Measurements from ENCODE around the gene AVPR1B. TPM values are rescaled to one million over a fixed set of nuclear protein-coding genes. Genes with fewer than 3 reads are reported as not detected.

AVPR1B gene, protein sequence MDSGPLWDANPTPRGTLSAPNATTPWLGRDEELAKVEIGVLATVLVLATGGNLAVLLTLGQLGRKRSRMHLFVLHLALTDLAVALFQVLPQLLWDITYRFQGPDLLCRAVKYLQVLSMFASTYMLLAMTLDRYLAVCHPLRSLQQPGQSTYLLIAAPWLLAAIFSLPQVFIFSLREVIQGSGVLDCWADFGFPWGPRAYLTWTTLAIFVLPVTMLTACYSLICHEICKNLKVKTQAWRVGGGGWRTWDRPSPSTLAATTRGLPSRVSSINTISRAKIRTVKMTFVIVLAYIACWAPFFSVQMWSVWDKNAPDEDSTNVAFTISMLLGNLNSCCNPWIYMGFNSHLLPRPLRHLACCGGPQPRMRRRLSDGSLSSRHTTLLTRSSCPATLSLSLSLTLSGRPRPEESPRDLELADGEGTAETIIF
- 1 to 10 TPM in 1 of 3 donors, under 1 TPM in 2; 0.72 to 1.9 (median 0.89) TPM for total RNA-seq
- long read RNA-seq, donor 1 = 0 reads
- long read RNA-seq, donor 2 = 0 reads

DNA sequence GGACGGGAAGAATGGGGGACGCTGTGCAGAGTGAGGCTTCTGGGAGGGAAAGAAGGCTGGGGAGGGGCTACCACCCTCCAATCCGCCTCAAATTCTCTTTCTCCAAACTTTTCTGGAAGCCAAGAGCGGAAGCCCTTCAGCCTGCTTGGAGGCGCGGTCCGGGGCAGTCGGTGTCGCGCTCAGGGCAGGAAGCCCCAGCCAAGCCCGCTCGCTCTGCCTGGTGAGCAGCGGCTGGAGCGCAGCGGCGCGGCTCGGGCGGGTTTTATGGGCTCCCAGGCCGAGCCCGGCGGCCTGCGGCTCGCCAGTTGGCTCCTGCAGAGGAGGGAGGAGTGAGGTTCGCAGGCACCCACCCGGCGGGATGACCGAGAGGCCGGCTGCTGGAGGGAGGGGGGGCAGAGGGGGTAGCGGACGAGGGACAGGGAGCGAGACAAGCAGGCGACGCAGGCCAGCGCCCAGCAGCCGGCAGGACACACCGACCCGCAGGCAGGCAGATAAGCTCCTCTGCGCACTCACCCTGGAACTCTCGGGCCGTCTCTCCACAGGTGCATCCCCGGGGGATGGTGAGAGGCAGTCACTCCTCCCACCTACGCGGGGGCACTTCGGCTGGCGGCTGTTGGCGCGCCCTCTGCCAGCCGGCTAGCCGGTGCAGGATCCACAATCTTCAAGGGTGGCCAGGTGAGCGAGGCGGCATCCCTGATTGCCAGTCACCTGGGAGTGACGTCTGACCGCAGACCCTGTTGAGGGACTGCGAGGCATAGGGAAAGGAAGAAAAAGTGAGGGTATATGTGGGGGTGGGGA, at the start of gene AVPR1B:
Gene AVPR1B (minus strand): TSS at position 238 of the 798 bp plus-strand sequence. CDS start 498 bp downstream, outside the sequence.
- H3K4me3 ChIP-seq = no peak within 1 kb of the TSS
- peaks cover 6% of the 10 kb centered on the region for H3K9me3 ChIP-seq
- peak; percentile 73 for ATAC-seq
- peaks cover 22% of the 10 kb centered on the region for H3K4me1 ChIP-seq (ENCODE audit: low read depth)
- TF ChIP-seq CTCF (IDR thresholded peaks at IDR 0.05) = no peak
- peak; percentile 32 to 59 (median 56) for DNase-seq
- no peaks in the 10 kb centered on the region for H3K36me3 ChIP-seq (ENCODE audit: low read depth)
- intact Hi-C loops (cut with DNase I, micrococcal nuclease) = no loop called here

DNA sequence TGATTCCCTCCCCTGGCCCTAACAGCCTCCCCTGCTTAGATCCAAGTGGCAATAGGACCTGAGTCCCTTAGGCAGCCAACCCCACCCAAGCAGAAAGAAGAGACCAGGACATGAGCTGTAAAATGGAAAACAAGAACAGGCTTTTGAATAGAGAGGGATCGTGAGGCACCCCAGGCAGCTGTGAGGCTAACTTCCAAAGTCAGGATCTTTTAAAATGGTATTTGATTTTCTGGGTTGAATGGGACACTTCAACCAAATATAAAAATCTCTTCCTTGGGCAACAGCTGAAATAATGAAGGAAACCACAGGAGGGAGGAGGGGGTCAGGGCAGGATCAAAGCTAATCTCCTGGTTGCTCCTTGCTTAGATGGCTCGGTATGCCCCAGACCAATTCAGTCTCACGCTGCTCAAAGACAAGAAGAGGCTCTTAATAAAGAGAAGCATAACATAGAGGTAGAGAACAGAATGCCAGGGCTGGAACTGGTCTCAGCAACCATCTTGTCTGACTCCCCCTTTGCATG, 28.6 kb upstream of the AVPR1B start:
- no peak for ATAC-seq
- no peak for TF ChIP-seq CTCF (IDR thresholded peaks at IDR 0.05)
- H3K9me3 ChIP-seq = no peaks in the 10 kb centered on the region
- H3K36me3 ChIP-seq (ENCODE audit: low read depth) = no peaks in the 10 kb centered on the region
- intact Hi-C loops (cut with DNase I, micrococcal nuclease) = no loop called here
- no peak for DNase-seq
- H3K4me3 ChIP-seq = no peak overlapping the region
- H3K4me1 ChIP-seq (ENCODE audit: low read depth) = no peaks in the 10 kb centered on the region

GRCh38 chr1:206144605-206145004, 27.4 kb upstream of the AVPR1B start:
- DNase-seq = no peak
- no peak for TF ChIP-seq CTCF (IDR thresholded peaks at IDR 0.05)
- Histone ChIP-seq H3K4me3 (no peak overlapping the region), H3K36me3 (ENCODE audit: low read depth) (no peaks in the 10 kb centered on the region), H3K9me3 (no peaks in the 10 kb centered on the region), H3K4me1 (ENCODE audit: low read depth) (no peaks in the 10 kb centered on the region)
- intact Hi-C loops (cut with DNase I, micrococcal nuclease) = no loop called here
- ATAC-seq = no peak

DNA sequence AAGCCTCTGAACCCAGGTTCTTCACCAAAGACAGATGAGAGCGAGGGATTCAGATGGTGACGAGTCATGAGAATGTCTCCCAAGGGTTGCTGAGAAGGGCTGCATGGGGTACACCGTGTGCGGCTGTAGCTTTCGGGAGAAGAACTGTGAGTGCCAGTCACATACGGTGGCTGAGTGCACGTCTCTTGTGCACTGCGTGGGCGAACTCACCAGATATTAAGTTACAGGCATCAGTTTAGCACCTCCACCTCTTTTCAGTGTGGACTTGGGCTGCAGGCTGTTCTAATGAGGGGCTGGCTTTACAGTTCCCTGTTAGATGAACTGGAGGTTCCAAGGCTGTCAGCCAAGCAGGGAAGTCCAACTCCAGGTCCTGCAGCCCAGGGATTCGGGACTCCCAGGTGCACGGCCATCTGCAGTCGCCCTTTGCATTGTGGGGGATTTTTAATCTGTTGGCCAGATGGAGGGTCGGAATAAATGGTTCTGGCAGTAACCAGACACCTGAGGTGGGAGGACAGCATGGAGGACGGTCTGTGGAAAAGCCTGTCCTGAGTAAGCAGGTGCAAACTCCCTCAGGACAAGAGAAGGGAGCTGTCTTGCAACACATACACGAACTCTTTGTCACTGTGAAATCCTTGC, 26.5 kb upstream of the AVPR1B start:
- Histone ChIP-seq H3K4me1 (ENCODE audit: low read depth) (no peaks in the 10 kb centered on the region), H3K36me3 (ENCODE audit: low read depth) (no peaks in the 10 kb centered on the region), H3K4me3 (no peak overlapping the region), H3K9me3 (no peaks in the 10 kb centered on the region)
- intact Hi-C loops (cut with DNase I, micrococcal nuclease) = no loop called here
- ATAC-seq (no peak), DNase-seq (no peak)
- no peak for TF ChIP-seq CTCF (IDR thresholded peaks at IDR 0.05)

GRCh38 chr1:206142770-206143169, 25.6 kb upstream of the AVPR1B start:
- no peak for TF ChIP-seq CTCF (IDR thresholded peaks at IDR 0.05)
- H3K36me3 ChIP-seq (ENCODE audit: low read depth) = no peaks in the 10 kb centered on the region
- no peaks in the 10 kb centered on the region for H3K9me3 ChIP-seq
- ATAC-seq = no peak
- H3K4me3 ChIP-seq = no peak overlapping the region
- no peaks in the 10 kb centered on the region for H3K4me1 ChIP-seq (ENCODE audit: low read depth)
- intact Hi-C loops (cut with DNase I, micrococcal nuclease) = no loop called here
- no peak for DNase-seq

Data from mucosa of descending colon (tissue), 3 donors.